ENCODE measurements around the gene NOL7.

Gene NOL7

GRCh38 chr6:13633343-13633742 is 18.2 kb downstream of the NOL7 start:
- no peak for FAIRE-seq
- no peak for DNase-seq (ENCODE audit: insufficient read length)
- TF ChIP-seq TAF1 (IDR thresholded peaks at IDR 0.05; ENCODE audit: borderline replicate concordance, low read depth, low read length) (no peak), POLR2A (IDR thresholded peaks at IDR 0.05; ENCODE audit: low read depth, low read length) (no peak), POLR2AphosphoS5 (IDR thresholded peaks at IDR 0.05; ENCODE audit: low read depth, low read length) (no peak)

GRCh38 chr6:13635948-13636658 is 21.0 kb downstream of the NOL7 start:
- DNase-seq (ENCODE audit: insufficient read length) = no peak
- FAIRE-seq = no peak
- no peak for TF ChIP-seq POLR2A (IDR thresholded peaks at IDR 0.05; ENCODE audit: low read depth, low read length)
- no peak for TF ChIP-seq POLR2AphosphoS5 (IDR thresholded peaks at IDR 0.05; ENCODE audit: low read depth, low read length)
- TF ChIP-seq TAF1 (IDR thresholded peaks at IDR 0.05; ENCODE audit: borderline replicate concordance, low read depth, low read length) = no peak

GRCh38 chr6:13638014-13638413 is 22.9 kb downstream of the NOL7 start:
- DNase-seq (ENCODE audit: insufficient read length) (no peak), FAIRE-seq (no peak)
- TF ChIP-seq POLR2A (IDR thresholded peaks at IDR 0.05; ENCODE audit: low read depth, low read length) = no peak
- TF ChIP-seq TAF1 (IDR thresholded peaks at IDR 0.05; ENCODE audit: borderline replicate concordance, low read depth, low read length) = no peak
- no peak for TF ChIP-seq POLR2AphosphoS5 (IDR thresholded peaks at IDR 0.05; ENCODE audit: low read depth, low read length)

- FAIRE-seq = no peak
- no peak for DNase-seq (ENCODE audit: insufficient read length)
- TF ChIP-seq POLR2A (IDR thresholded peaks at IDR 0.05; ENCODE audit: low read depth, low read length) (no peak), POLR2AphosphoS5 (IDR thresholded peaks at IDR 0.05; ENCODE audit: low read depth, low read length) (no peak), TAF1 (IDR thresholded peaks at IDR 0.05; ENCODE audit: borderline replicate concordance, low read depth, low read length) (no peak)
Measured at GRCh38 chr6:13638626-13639025, 23.5 kb downstream of the NOL7 start.

- no peak for DNase-seq (ENCODE audit: insufficient read length)
- no peak for FAIRE-seq
- TF ChIP-seq POLR2A (IDR thresholded peaks at IDR 0.05; ENCODE audit: low read depth, low read length) = no peak
Measured at GRCh38 chr6:13641315-13641714, 26.2 kb downstream of the NOL7 start.

- FAIRE-seq (no peak), DNase-seq (ENCODE audit: insufficient read length) (no peak)
- TF ChIP-seq TAF1 (IDR thresholded peaks at IDR 0.05; ENCODE audit: borderline replicate concordance, low read depth, low read length) = no peak
- TF ChIP-seq POLR2A (IDR thresholded peaks at IDR 0.05; ENCODE audit: low read depth, low read length) = no peak
- no peak for TF ChIP-seq POLR2AphosphoS5 (IDR thresholded peaks at IDR 0.05; ENCODE audit: low read depth, low read length)
Measured at GRCh38 chr6:13643125-13643524, 28.0 kb downstream of the NOL7 start.

GRCh38 chr6:13648850-13649249 is 33.7 kb downstream of the NOL7 start:
- FAIRE-seq (no peak), DNase-seq (ENCODE audit: insufficient read length) (no peak)
- TF ChIP-seq POLR2AphosphoS5 (IDR thresholded peaks at IDR 0.05; ENCODE audit: low read depth, low read length) (no peak), TAF1 (IDR thresholded peaks at IDR 0.05; ENCODE audit: borderline replicate concordance, low read depth, low read length) (no peak), POLR2A (IDR thresholded peaks at IDR 0.05; ENCODE audit: low read depth, low read length) (no peak)

GRCh38 chr6:13649393-13649792 is 34.3 kb downstream of the NOL7 start:
- no peak for TF ChIP-seq POLR2A (IDR thresholded peaks at IDR 0.05; ENCODE audit: low read depth, low read length)
- no peak for TF ChIP-seq TAF1 (IDR thresholded peaks at IDR 0.05; ENCODE audit: borderline replicate concordance, low read depth, low read length)
- no peak for TF ChIP-seq POLR2AphosphoS5 (IDR thresholded peaks at IDR 0.05; ENCODE audit: low read depth, low read length)
- FAIRE-seq (no peak), DNase-seq (ENCODE audit: insufficient read length) (no peak)

- DNase-seq (ENCODE audit: insufficient read length) (no peak), FAIRE-seq (peak; percentile 61)
- TF ChIP-seq POLR2A (IDR thresholded peaks at IDR 0.05; ENCODE audit: low read depth, low read length) (no peak), POLR2AphosphoS5 (IDR thresholded peaks at IDR 0.05; ENCODE audit: low read depth, low read length) (no peak), TAF1 (IDR thresholded peaks at IDR 0.05; ENCODE audit: borderline replicate concordance, low read depth, low read length) (no peak)
Measured at GRCh38 chr6:13653296-13653695, 38.2 kb downstream of the NOL7 start.

GRCh38 chr6:13654496-13654895 is 39.4 kb downstream of the NOL7 start:
- no peak for TF ChIP-seq POLR2A (IDR thresholded peaks at IDR 0.05; ENCODE audit: low read depth, low read length)
- no peak for TF ChIP-seq POLR2AphosphoS5 (IDR thresholded peaks at IDR 0.05; ENCODE audit: low read depth, low read length)
- no peak for TF ChIP-seq TAF1 (IDR thresholded peaks at IDR 0.05; ENCODE audit: borderline replicate concordance, low read depth, low read length)
- DNase-seq (ENCODE audit: insufficient read length) = no peak
- FAIRE-seq = no peak

GRCh38 chr6:13655700-13656099 is 40.6 kb downstream of the NOL7 start:
- DNase-seq (ENCODE audit: insufficient read length) = no peak

GRCh38 chr6:13660273-13660672 is 45.1 kb downstream of the NOL7 start:
- no peak for DNase-seq (ENCODE audit: insufficient read length)
- TF ChIP-seq POLR2AphosphoS5 (IDR thresholded peaks at IDR 0.05; ENCODE audit: low read depth, low read length) (no peak), POLR2A (IDR thresholded peaks at IDR 0.05; ENCODE audit: low read depth, low read length) (no peak), TAF1 (IDR thresholded peaks at IDR 0.05; ENCODE audit: borderline replicate concordance, low read depth, low read length) (no peak)
- no peak for FAIRE-seq

More at GRCh38 chr6:13655700-13656099, 40.6 kb downstream of the NOL7 start:
- FAIRE-seq = no peak
- TF ChIP-seq POLR2AphosphoS5 (IDR thresholded peaks at IDR 0.05; ENCODE audit: low read depth, low read length) = no peak
- no peak for TF ChIP-seq TAF1 (IDR thresholded peaks at IDR 0.05; ENCODE audit: borderline replicate concordance, low read depth, low read length)
- no peak for TF ChIP-seq POLR2A (IDR thresholded peaks at IDR 0.05; ENCODE audit: low read depth, low read length)

All from GM12892 (cell line).